Activated CD4-positive, alpha-beta T cell treated with anti-CD3 and anti-CD28 coated beads, Interleukin-2, amount 10 ng/mL, durations not matched to agents 24 days and 14 days (primary cell): ENCODE measurements around the gene SIPA1. TPM values are rescaled to one million over a fixed set of nuclear protein-coding genes. Genes with fewer than 3 reads are reported as not detected.

Experiments used
- DNase-seq: peaks from one replicate; pipeline ENCODE4 v3.0.0; 2022
- H3K27ac Mint-ChIP-seq: one replicate; pipeline ENCODE4 v1.8.0; 2022; ENCODE audit warnings: mild to moderate bottlenecking, mixed read lengths
- H3K27me3 Mint-ChIP-seq: one replicate; pipeline ENCODE4 v1.8.0; 2022; ENCODE audit warnings: mixed read lengths
- H3K36me3 Mint-ChIP-seq: one replicate; pipeline ENCODE4 v1.8.0; 2022; ENCODE audit warnings: low read depth, mild to moderate bottlenecking, mixed read lengths
- H3K4me1 Mint-ChIP-seq: one replicate; pipeline ENCODE4 v1.8.0; 2021; ENCODE audit warnings: mixed read lengths
- H3K4me3 Mint-ChIP-seq: one replicate; pipeline ENCODE4 v1.8.0; 2022; ENCODE audit warnings: mild to moderate bottlenecking, moderate library complexity, mixed read lengths
- H3K9me3 Mint-ChIP-seq: one replicate; pipeline ENCODE4 v1.8.0; 2021; ENCODE audit warnings: mixed read lengths
- intact Hi-C: fragments of 100-400 bp; cut with micrococcal nuclease; formaldehyde crosslinking; loops from one replicate; pipeline ENCODE4 v1.15.1; 2023
- total RNA-seq: library from RNA; stranded (reverse); gene quantifications from 2 replicates; pipeline ENCODE4 v1.2.3, GENCODE V29; 2022

SIPA1 gene
- total RNA-seq, 1 donor from 2014 or later: 118 TPM

- no peaks in the 10 kb centered on the region for H3K9me3 Mint-ChIP-seq
- H3K27me3 Mint-ChIP-seq: peaks cover 3% of the 10 kb centered on the region
- intact Hi-C loops: no loop called here
- DNase-seq: peak; percentile 74
- H3K4me3 Mint-ChIP-seq: peak overlapping the region; percentile 97
- peak overlapping the region; percentile 67 for H3K27ac Mint-ChIP-seq
- H3K36me3 Mint-ChIP-seq: peaks cover 50% of the 10 kb centered on the region
- peaks cover 49% of the 10 kb centered on the region for H3K4me1 Mint-ChIP-seq
These were observed 24.6 kb upstream of the SIPA1 start for GRCh38 chr11:65613091-65613928.

GRCh38 chr11:65615229-65615949 is 22.5 kb upstream of the SIPA1 start, which contains the start of gene PCNX3:
TSS of gene PCNX3 (plus strand) at chr11:65615776. CDS start at chr11:65616312, 536 bp downstream.
- peaks cover 43% of the 10 kb centered on the region for H3K36me3 Mint-ChIP-seq
- peaks cover 3% of the 10 kb centered on the region for H3K27me3 Mint-ChIP-seq
- peak; percentile 100 for DNase-seq
- H3K27ac Mint-ChIP-seq: peak within 1 kb of the TSS; percentile 93
- H3K4me1 Mint-ChIP-seq: peaks cover 34% of the 10 kb centered on the region
- intact Hi-C loops: loop anchor here (1.0 to 2.0 kb wide), 8 partner anchors 27 to 387 kb away; partner anchors contain the start of genes BANF1, CFL1, EIF1AD and ZNRD2
- H3K9me3 Mint-ChIP-seq: no peaks in the 10 kb centered on the region
- H3K4me3 Mint-ChIP-seq: peak within 1 kb of the TSS; percentile 97

GRCh38 chr11:65615950-65616574 is 21.8 kb upstream of the SIPA1 start:
- Mint-ChIP-seq H3K4me3 (peak overlapping the region; percentile 97), H3K36me3 (peaks cover 41% of the 10 kb centered on the region), H3K9me3 (no peaks in the 10 kb centered on the region), H3K4me1 (peaks cover 30% of the 10 kb centered on the region), H3K27ac (peak overlapping the region; percentile 91), H3K27me3 (peaks cover 3% of the 10 kb centered on the region)
- DNase-seq: no peak
- intact Hi-C loops: loop anchor here (1.0 to 2.0 kb wide), 9 partner anchors 22 to 386 kb away; partner anchors contain the start of genes BANF1, CFL1, EIF1AD and SIPA1

GRCh38 chr11:65616575-65617001 is 21.3 kb upstream of the SIPA1 start:
- intact Hi-C loops: loop anchor here (1.0 kb wide), 1 partner anchor 22 kb away; the partner anchor contains the start of gene SIPA1
- Mint-ChIP-seq H3K27ac (peak overlapping the region; percentile 91), H3K36me3 (peaks cover 44% of the 10 kb centered on the region), H3K27me3 (peaks cover 3% of the 10 kb centered on the region), H3K4me3 (peak overlapping the region; percentile 97), H3K4me1 (peaks cover 26% of the 10 kb centered on the region), H3K9me3 (no peaks in the 10 kb centered on the region)
- DNase-seq: peak; percentile 78

- Mint-ChIP-seq H3K27ac (peak overlapping the region; percentile 91), H3K27me3 (peaks cover 3% of the 10 kb centered on the region), H3K4me1 (peaks cover 22% of the 10 kb centered on the region), H3K36me3 (peaks cover 44% of the 10 kb centered on the region), H3K9me3 (no peaks in the 10 kb centered on the region), H3K4me3 (peak overlapping the region; percentile 97)
- no peak for DNase-seq
- intact Hi-C loops: no loop called here
These were observed 20.6 kb upstream of the SIPA1 start for GRCh38 chr11:65617136-65617850.

- H3K9me3 Mint-ChIP-seq: no peaks in the 10 kb centered on the region
- H3K27me3 Mint-ChIP-seq: peaks cover 3% of the 10 kb centered on the region
- H3K36me3 Mint-ChIP-seq: peaks cover 47% of the 10 kb centered on the region
- intact Hi-C loops: no loop called here
- no peak overlapping the region for H3K4me3 Mint-ChIP-seq
- H3K27ac Mint-ChIP-seq: peak overlapping the region; percentile 51
- peaks cover 16% of the 10 kb centered on the region for H3K4me1 Mint-ChIP-seq
- no peak for DNase-seq
These were observed 19.7 kb upstream of the SIPA1 start for GRCh38 chr11:65617990-65618751.

GRCh38 chr11:65618763-65619162 is 19.1 kb upstream of the SIPA1 start:
- no peak overlapping the region for H3K27ac Mint-ChIP-seq
- H3K9me3 Mint-ChIP-seq: no peaks in the 10 kb centered on the region
- intact Hi-C loops: no loop called here

GRCh38 chr11:65619281-65619928 is 18.5 kb upstream of the SIPA1 start:
- H3K4me1 Mint-ChIP-seq: peaks cover 14% of the 10 kb centered on the region
- intact Hi-C loops: no loop called here
- peak overlapping the region; percentile 41 for H3K27ac Mint-ChIP-seq
- no peak overlapping the region for H3K4me3 Mint-ChIP-seq
- no peaks in the 10 kb centered on the region for H3K9me3 Mint-ChIP-seq
- H3K27me3 Mint-ChIP-seq: peaks cover 3% of the 10 kb centered on the region
- no peak for DNase-seq
- peaks cover 47% of the 10 kb centered on the region for H3K36me3 Mint-ChIP-seq

More at GRCh38 chr11:65618763-65619162, 19.1 kb upstream of the SIPA1 start:
- peaks cover 14% of the 10 kb centered on the region for H3K4me1 Mint-ChIP-seq
- peaks cover 3% of the 10 kb centered on the region for H3K27me3 Mint-ChIP-seq
- no peak for DNase-seq
- no peak overlapping the region for H3K4me3 Mint-ChIP-seq
- peaks cover 45% of the 10 kb centered on the region for H3K36me3 Mint-ChIP-seq

- H3K4me3 Mint-ChIP-seq: no peak overlapping the region
- no peak overlapping the region for H3K27ac Mint-ChIP-seq
- H3K4me1 Mint-ChIP-seq: peaks cover 10% of the 10 kb centered on the region
- no peaks in the 10 kb centered on the region for H3K27me3 Mint-ChIP-seq
- H3K36me3 Mint-ChIP-seq: peaks cover 51% of the 10 kb centered on the region
- no peaks in the 10 kb centered on the region for H3K9me3 Mint-ChIP-seq
- no peak for DNase-seq
- intact Hi-C loops: no loop called here
These were observed 17.2 kb upstream of the SIPA1 start for GRCh38 chr11:65620666-65621065.

- H3K4me3 Mint-ChIP-seq: no peak overlapping the region
- no peak for DNase-seq
- H3K4me1 Mint-ChIP-seq: peaks cover 8% of the 10 kb centered on the region
- no peaks in the 10 kb centered on the region for H3K9me3 Mint-ChIP-seq
- H3K27me3 Mint-ChIP-seq: no peaks in the 10 kb centered on the region
- intact Hi-C loops: no loop called here
- peaks cover 54% of the 10 kb centered on the region for H3K36me3 Mint-ChIP-seq
- no peak overlapping the region for H3K27ac Mint-ChIP-seq
These were observed 16.4 kb upstream of the SIPA1 start for GRCh38 chr11:65621460-65621859.

GRCh38 chr11:65622011-65622410 is 15.9 kb upstream of the SIPA1 start:
- intact Hi-C loops: no loop called here
- H3K4me3 Mint-ChIP-seq: no peak overlapping the region
- DNase-seq: no peak
- H3K9me3 Mint-ChIP-seq: no peaks in the 10 kb centered on the region
- peaks cover 2% of the 10 kb centered on the region for H3K4me1 Mint-ChIP-seq
- H3K36me3 Mint-ChIP-seq: peaks cover 54% of the 10 kb centered on the region
- H3K27ac Mint-ChIP-seq: no peak overlapping the region
- H3K27me3 Mint-ChIP-seq: no peaks in the 10 kb centered on the region

- peaks cover 53% of the 10 kb centered on the region for H3K36me3 Mint-ChIP-seq
These were observed 14.7 kb upstream of the SIPA1 start for GRCh38 chr11:65623177-65623576.

More at GRCh38 chr11:65623177-65623576, 14.7 kb upstream of the SIPA1 start:
- Mint-ChIP-seq H3K9me3 (no peaks in the 10 kb centered on the region), H3K4me3 (no peak overlapping the region), H3K27me3 (no peaks in the 10 kb centered on the region), H3K27ac (no peak overlapping the region), H3K4me1 (peaks cover 2% of the 10 kb centered on the region)
- intact Hi-C loops: no loop called here
- DNase-seq: no peak
